ENCODE results near the gene P3H4.

- TF ChIP-seq CTCF (IDR thresholded peaks at IDR 0.05): no peak
- TF ChIP-seq POLR2A (IDR thresholded peaks at IDR 0.05): no peak
Observed at GRCh38 chr17:41813152-41813680, 1.5 kb upstream of the P3H4 start.

Data from right lobe of liver (tissue), 4 donors.